ENCODE data around the gene DLX6.

DLX6 gene

GRCh38 chr7:97005183-97006054, at the start of gene DLX6:
TSS of gene DLX6 (plus strand) at chr7:97005553. CDS start at chr7:97005978, 425 bp downstream.
- DNase-seq: peak; percentile 31

- DNase-seq: no peak
These were observed 46.2 kb upstream of the DLX6 start for GRCh38 chr7:96959135-96959534.

GRCh38 chr7:96962221-96962885, 43.0 kb upstream of the DLX6 start:
- no peak for DNase-seq

- no peak for DNase-seq
These were observed 36.4 kb upstream of the DLX6 start for GRCh38 chr7:96968981-96969380.

GRCh38 chr7:96970739-96971138, 34.6 kb upstream of the DLX6 start:
- no peak for DNase-seq

- no peak for DNase-seq
These were observed 31.4 kb upstream of the DLX6 start for GRCh38 chr7:96973986-96974385.

- no peak for DNase-seq
These were observed 29.2 kb upstream of the DLX6 start for GRCh38 chr7:96976106-96976505.

- no peak for DNase-seq
These were observed 27.9 kb upstream of the DLX6 start for GRCh38 chr7:96977445-96977844.

- DNase-seq: no peak
These were observed 25.6 kb upstream of the DLX6 start for GRCh38 chr7:96979551-96980276.

- DNase-seq: no peak
These were observed 22.8 kb upstream of the DLX6 start for GRCh38 chr7:96982586-96982985.

- no peak for DNase-seq
These were observed 19.4 kb upstream of the DLX6 start for GRCh38 chr7:96985992-96986391.

GRCh38 chr7:96986901-96987300, 18.5 kb upstream of the DLX6 start:
- DNase-seq: no peak

GRCh38 chr7:96987719-96988118, 17.6 kb upstream of the DLX6 start:
- DNase-seq: no peak

GRCh38 chr7:96989241-96989858, 16.0 kb upstream of the DLX6 start:
- DNase-seq: no peak

- no peak for DNase-seq
These were observed 15.5 kb upstream of the DLX6 start for GRCh38 chr7:96989859-96990317.

GRCh38 chr7:96991546-96992191, 13.7 kb upstream of the DLX6 start:
- DNase-seq: no peak

GRCh38 chr7:96992192-96993005, 13.0 kb upstream of the DLX6 start:
- no peak for DNase-seq

- DNase-seq: no peak
These were observed 12.1 kb upstream of the DLX6 start for GRCh38 chr7:96993094-96993865.

- DNase-seq: no peak
These were observed 11.4 kb upstream of the DLX6 start for GRCh38 chr7:96993980-96994379.

- no peak for DNase-seq
These were observed 9.8 kb upstream of the DLX6 start for GRCh38 chr7:96995406-96996110.
